CD4-positive, alpha-beta T cell (primary cell): ENCODE measurements around the gene C3orf20. TPM values are rescaled to one million over a fixed set of nuclear protein-coding genes. Genes with fewer than 3 reads are reported as not detected.

ENCODE experiments used
- ATAC-seq: fragments of 200-7000 bp; cut with Tn5 transposase; one replicate; pipeline ENCODE4 v1.10.0; 2022; ENCODE audit warnings: mild to moderate bottlenecking; ENCODE audit not compliant: poor library complexity
- CTCF ChIA-PET: fragments of 350-600 bp; sonication (Branson Sonifier 250); formaldehyde crosslinking; loops from one replicate; lab custom pipeline; 2021; ENCODE audit warnings: antibody characterized with exemption, inconsistent platforms; lab: Charles Lee
- POLR2A ChIA-PET: fragments of 350-600 bp; sonication (Branson Sonifier 250); formaldehyde crosslinking; loops from one replicate; lab custom pipeline; 2021; ENCODE audit warnings: antibody characterized with exemption, inconsistent platforms; lab: Charles Lee
- DNase-seq, 14 experiments: peaks; one replicate each; pipeline ENCODE4 v3.0.0-alpha.2; 2013 to 2020; ENCODE audit warnings: mixed read lengths in 2 of 14
- H3K27ac ChIP-seq, 2 donors: one replicate each; pipeline versions ENCODE4 v1.5.1 to v1.7.0; 2013; ENCODE audit warnings: low read length in 2 of 2, low read depth in 1 of 2, mild to moderate bottlenecking in 1 of 2
- H3K27me3 ChIP-seq, 2 experiments: 1 replicate in 1 of 2; 2 replicates in 1 of 2; pipeline versions ENCODE4 v1.6.1 to v1.7.0; 2013; ENCODE audit warnings: low read length in 2 of 2, control low read depth in 1 of 2, mild to moderate bottlenecking in 1 of 2, moderate library complexity in 1 of 2; ENCODE audit not compliant: insufficient read depth in 2 of 2, control insufficient read depth in 1 of 2
- H3K36me3 ChIP-seq: one replicate; pipeline ENCODE4 v1.6.1; 2013; ENCODE audit warnings: low read length, control low read depth; ENCODE audit not compliant: insufficient read depth
- H3K4me1 ChIP-seq: one replicate; pipeline ENCODE4 v1.6.1; 2013; ENCODE audit warnings: low read length, control low read depth; ENCODE audit not compliant: insufficient read depth
- H3K4me3 ChIP-seq: one replicate; pipeline ENCODE4 v1.5.1; 2013; ENCODE audit warnings: mild to moderate bottlenecking, low read length, moderate library complexity
- H3K9me3 ChIP-seq, 2 experiments: 1 replicate in 1 of 2; 2 replicates in 1 of 2; pipeline versions ENCODE4 v1.6.1 to v1.7.0; 2013; ENCODE audit warnings: low read length in 2 of 2, mild to moderate bottlenecking in 2 of 2, control low read depth in 1 of 2, moderate library complexity in 1 of 2; ENCODE audit not compliant: control insufficient read depth in 1 of 2, insufficient read depth in 1 of 2
- H3K27ac Mint-ChIP-seq: one replicate; pipeline ENCODE4 v1.8.0; 2020; ENCODE audit warnings: mixed read lengths
- H3K27me3 Mint-ChIP-seq: one replicate; pipeline ENCODE4 v1.8.0; 2021; ENCODE audit warnings: mixed read lengths
- H3K36me3 Mint-ChIP-seq: one replicate; pipeline ENCODE4 v1.8.0; 2021; ENCODE audit warnings: low read depth, mixed read lengths
- H3K4me1 Mint-ChIP-seq: one replicate; pipeline ENCODE4 v1.8.0; 2021; ENCODE audit warnings: low read depth, mixed read lengths
- H3K4me3 Mint-ChIP-seq: one replicate; pipeline ENCODE4 v1.8.0; 2020; ENCODE audit warnings: mild to moderate bottlenecking, mixed read lengths
- H3K9me3 Mint-ChIP-seq: one replicate; pipeline ENCODE4 v1.8.0; 2020; ENCODE audit warnings: mixed read lengths
- CTCF ChIP-seq: fragments of 200-600 bp; IDR thresholded peaks from one replicate; pipeline ENCODE4 v1.8.0; 2022; ENCODE audit warnings: antibody characterized with exemption, mild to moderate bottlenecking
- intact Hi-C, 2 experiments: fragments of 100-400 bp; cut with DNase I in 1 of 2; cut with micrococcal nuclease in 1 of 2; formaldehyde crosslinking; loops; one replicate each; pipeline versions ENCODE4 v1.15.1 to v1.9.0; 2023 to 2025; cut with DNase I, micrococcal nuclease
- total RNA-seq, 174 experiments: library from RNA in 2 of 174; stranded (reverse) in 2 of 174; gene quantifications; one replicate each; pipeline ENCODE4 v1.2.3 and lab custom pipeline; 2021 to 2026

C3orf20 gene
- total RNA-seq, 2 experiments from 2014 or later = 0.14 TPM; not detected in 1

GRCh38 chr3:14801668-14802380 is 126.9 kb downstream of the C3orf20 start:
- H3K4me3 Mint-ChIP-seq = no peak overlapping the region

GRCh38 chr3:14802381-14802731 is 127.4 kb downstream of the C3orf20 start:
- H3K36me3 ChIP-seq = no peaks in the 10 kb centered on the region
- H3K4me3 Mint-ChIP-seq = no peak overlapping the region
- H3K27ac Mint-ChIP-seq = no peak overlapping the region
- POLR2A ChIA-PET = no interaction called here
- CTCF ChIA-PET = no interaction called here
- TF ChIP-seq CTCF = no peak
- peaks cover 20% of the 10 kb centered on the region for H3K27me3 Mint-ChIP-seq
- H3K36me3 Mint-ChIP-seq = no peaks in the 10 kb centered on the region
- no peaks in the 10 kb centered on the region for H3K4me1 Mint-ChIP-seq
- no peak overlapping the region for H3K4me3 ChIP-seq
- H3K27ac ChIP-seq = no peak overlapping the region
- H3K9me3 Mint-ChIP-seq = no peaks in the 10 kb centered on the region
- ATAC-seq (no peak), DNase-seq (no peak)
- intact Hi-C loops = no loop called here
- H3K27me3 ChIP-seq = peaks cover 0 to 3% of the 10 kb centered on the region in 2 experiments
- peaks cover 6% of the 10 kb centered on the region for H3K4me1 ChIP-seq
- H3K9me3 ChIP-seq = no peaks in the 10 kb centered on the region

More at GRCh38 chr3:14801668-14802380, 126.9 kb downstream of the C3orf20 start:
- Mint-ChIP-seq H3K36me3 (no peaks in the 10 kb centered on the region), H3K9me3 (no peaks in the 10 kb centered on the region), H3K27me3 (peaks cover 14% of the 10 kb centered on the region), H3K27ac (no peak overlapping the region), H3K4me1 (no peaks in the 10 kb centered on the region)
- DNase-seq (peak in 1 of 14 experiments; percentile 15), ATAC-seq (no peak)
- intact Hi-C loops = no loop called here
- TF ChIP-seq CTCF = no peak
- H3K4me1 ChIP-seq = peaks cover 6% of the 10 kb centered on the region
- H3K4me3 ChIP-seq = no peak overlapping the region
- no peak overlapping the region for H3K27ac ChIP-seq
- no peaks in the 10 kb centered on the region for H3K27me3 ChIP-seq
- CTCF ChIA-PET = no interaction called here
- POLR2A ChIA-PET = no interaction called here
- H3K9me3 ChIP-seq = no peaks in the 10 kb centered on the region
- H3K36me3 ChIP-seq = no peaks in the 10 kb centered on the region

- H3K27me3 Mint-ChIP-seq = peaks cover 27% of the 10 kb centered on the region
- H3K27ac Mint-ChIP-seq = no peak overlapping the region
Observed at GRCh38 chr3:14803101-14803980, 128.4 kb downstream of the C3orf20 start.

More at GRCh38 chr3:14803101-14803980, 128.4 kb downstream of the C3orf20 start:
- H3K9me3 Mint-ChIP-seq = no peaks in the 10 kb centered on the region
- Histone ChIP-seq H3K4me1 (peaks cover 6% of the 10 kb centered on the region), H3K36me3 (no peaks in the 10 kb centered on the region), H3K27ac (no peak overlapping the region), H3K27me3 (peaks cover 0 to 4% of the 10 kb centered on the region in 2 experiments), H3K9me3 (no peaks in the 10 kb centered on the region), H3K4me3 (no peak overlapping the region)
- intact Hi-C loops = no loop called here
- POLR2A ChIA-PET = no interaction called here
- no peaks in the 10 kb centered on the region for H3K36me3 Mint-ChIP-seq
- TF ChIP-seq CTCF = no peak
- no peaks in the 10 kb centered on the region for H3K4me1 Mint-ChIP-seq
- no peak overlapping the region for H3K4me3 Mint-ChIP-seq
- CTCF ChIA-PET = no interaction called here
- ATAC-seq (no peak), DNase-seq (peak in 2 of 14 experiments; percentile 11 to 19)
